Smooth muscle cell (in vitro differentiated cells): ENCODE measurements around the gene BLID. TPM values are rescaled to one million over a fixed set of nuclear protein-coding genes. Genes with fewer than 3 reads are reported as not detected.

ENCODE experiments used
- DNase-seq: peaks from one replicate; lab custom pipeline; 2025; ENCODE audit not compliant: unreplicated experiment; lab: John Stamatoyannopoulos, UW
- H2AFZ ChIP-seq: fragments of 200-600 bp; sonication (generic); 2 replicates; pipeline ENCODE4 v1.6.0; 2016; ENCODE audit warnings: antibody characterized with exemption, low read depth, mild to moderate bottlenecking
- H3F3A ChIP-seq: fragments of 200-600 bp; sonication (generic); 2 replicates; pipeline ENCODE4 v1.6.0; 2017; ENCODE audit warnings: antibody characterized with exemption, low read depth
- H3K27ac ChIP-seq: fragments of 200-600 bp; sonication (generic); 2 replicates; pipeline ENCODE4 v1.5.1; 2016; ENCODE audit warnings: low read depth, mild to moderate bottlenecking
- H3K27me3 ChIP-seq: fragments of 200-600 bp; sonication (generic); 2 replicates; pipeline ENCODE4 v1.6.1; 2016; ENCODE audit warnings: low read depth, mild to moderate bottlenecking
- H3K36me3 ChIP-seq: fragments of 200-600 bp; sonication (generic); 2 replicates; pipeline ENCODE4 v1.5.1; 2016; ENCODE audit warnings: low read depth
- H3K4me1 ChIP-seq: fragments of 200-600 bp; sonication (generic); 2 replicates; pipeline ENCODE4 v1.5.1; 2016; ENCODE audit warnings: low read depth
- H3K4me2 ChIP-seq: fragments of 200-600 bp; sonication (generic); 2 replicates; pipeline ENCODE4 v1.6.0; 2016; ENCODE audit warnings: mild to moderate bottlenecking
- H3K4me3 ChIP-seq: fragments of 200-600 bp; sonication (generic); 2 replicates; pipeline ENCODE4 v1.5.1; 2016; ENCODE audit warnings: mild to moderate bottlenecking
- H3K79me2 ChIP-seq: fragments of 200-600 bp; sonication (generic); 2 replicates; pipeline ENCODE4 v1.6.0; 2016; ENCODE audit warnings: low read depth, mild to moderate bottlenecking
- H3K9ac ChIP-seq: fragments of 200-600 bp; sonication (generic); 2 replicates; pipeline ENCODE4 v1.6.0; 2016; ENCODE audit warnings: low read depth
- H3K9me3 ChIP-seq: fragments of 200-600 bp; sonication (generic); replicated peaks from 2 replicates; pipeline ENCODE4 v1.5.1; 2016; ENCODE audit warnings: low read depth
- H4K20me1 ChIP-seq: fragments of 200-600 bp; sonication (generic); 2 replicates; pipeline ENCODE4 v1.6.0; 2016; ENCODE audit warnings: low read depth
- CTCF ChIP-seq: fragments of 200-600 bp; sonication (generic); IDR thresholded peaks from 2 replicates; pipeline ENCODE4 v1.5.1; 2017; ENCODE audit warnings: borderline replicate concordance, mild to moderate bottlenecking, antibody characterized with exemption; ENCODE audit not compliant: insufficient read depth, poor library complexity, severe bottlenecking
- WGBS: methylation state at CpG from one replicate; pipeline ENCODE4 v1.1.7; 2016; ENCODE audit warnings: low lambda C conversion rate; 5-methylcytosine and 5-hydroxymethylcytosine counted together
- polyA plus RNA-seq: library from polyadenylated mRNA; unstranded; fragments of >200 nt; fragmentation: Nextera tagmentation; extraction: Ambion mirVana; gene quantifications from 2 replicates; pipeline ENCODE4 v1.2.1, GENCODE V29; 2016
- total RNA-seq: library from RNA; depleted of rRNA; stranded (reverse); fragments of >200 nt; gene quantifications from 2 replicates; pipeline ENCODE4 v1.2.3, GENCODE V29; 2014

The BLID gene
- total and polyA plus RNA-seq, 2 experiments from 2014 or later, result 0.18 to 4.7 TPM

GRCh38 chr11:122105044-122105758 is 10.8 kb downstream of the BLID start:
- no peak overlapping the region for H2AFZ ChIP-seq
- H3K9me3 ChIP-seq, result no peaks in the 10 kb centered on the region
- H4K20me1 ChIP-seq, result no peaks in the 10 kb centered on the region
- DNase-seq, result no peak
- peaks cover 20% of the 10 kb centered on the region for H3K4me1 ChIP-seq
- no peak for TF ChIP-seq CTCF
- H3K27me3 ChIP-seq, result no peaks in the 10 kb centered on the region
- peak overlapping the region; percentile 94 for H3K27ac ChIP-seq
- H3K4me3 ChIP-seq, result no peak overlapping the region
- H3K79me2 ChIP-seq, result peaks cover 74% of the 10 kb centered on the region
- WGBS, result 70% methylated on average over 8 of the region's 8 CpGs
- H3K4me2 ChIP-seq, result peak overlapping the region; percentile 57
- H3F3A ChIP-seq, result peaks cover 5% of the 10 kb centered on the region
- no peak overlapping the region for H3K9ac ChIP-seq
- H3K36me3 ChIP-seq, result no peaks in the 10 kb centered on the region

- no peaks in the 10 kb centered on the region for H3K27me3 ChIP-seq
- H3K79me2 ChIP-seq, result peaks cover 83% of the 10 kb centered on the region
- no peak overlapping the region for H3K9ac ChIP-seq
- H3K9me3 ChIP-seq, result no peaks in the 10 kb centered on the region
- no peak for DNase-seq
- peak overlapping the region; percentile 94 for H3K27ac ChIP-seq
- H3K4me1 ChIP-seq, result peaks cover 20% of the 10 kb centered on the region
- H4K20me1 ChIP-seq, result no peaks in the 10 kb centered on the region
- 77% methylated on average over 1 of the region's 1 CpG for whole genome bisulfite sequencing
- no peaks in the 10 kb centered on the region for H3K36me3 ChIP-seq
- no peak overlapping the region for H2AFZ ChIP-seq
- H3K4me2 ChIP-seq, result peak overlapping the region; percentile 57
- H3K4me3 ChIP-seq, result no peak overlapping the region
- TF ChIP-seq CTCF, result no peak
- H3F3A ChIP-seq, result peaks cover 5% of the 10 kb centered on the region
Observed at GRCh38 chr11:122104341-122104740, 11.7 kb downstream of the BLID start.

- Histone ChIP-seq H3F3A (peaks cover 5% of the 10 kb centered on the region), H3K4me2 (no peak overlapping the region), H3K9me3 (no peaks in the 10 kb centered on the region), H3K27ac (peak overlapping the region; percentile 94), H3K36me3 (no peaks in the 10 kb centered on the region), H2AFZ (no peak overlapping the region), H3K27me3 (no peaks in the 10 kb centered on the region), H4K20me1 (no peaks in the 10 kb centered on the region), H3K9ac (no peak overlapping the region), H3K4me3 (no peak overlapping the region), H3K4me1 (peaks cover 20% of the 10 kb centered on the region), H3K79me2 (peaks cover 86% of the 10 kb centered on the region)
- no peak for TF ChIP-seq CTCF
- 91% methylated on average over 4 of the region's 4 CpGs for WGBS
- DNase-seq, result no peak
Observed at GRCh38 chr11:122103726-122104125, 12.3 kb downstream of the BLID start.

GRCh38 chr11:122103321-122103720 is 12.7 kb downstream of the BLID start:
- WGBS, result 85% methylated on average over 6 of the region's 6 CpGs
- H3K4me2 ChIP-seq, result peak overlapping the region; percentile 87

More at GRCh38 chr11:122103321-122103720, 12.7 kb downstream of the BLID start:
- H3K9me3 ChIP-seq, result no peaks in the 10 kb centered on the region
- H3K27me3 ChIP-seq, result no peaks in the 10 kb centered on the region
- no peak overlapping the region for H3K4me3 ChIP-seq
- H3K36me3 ChIP-seq, result no peaks in the 10 kb centered on the region
- H2AFZ ChIP-seq, result no peak overlapping the region
- peak overlapping the region; percentile 37 for H3K9ac ChIP-seq
- H3F3A ChIP-seq, result peaks cover 9% of the 10 kb centered on the region
- no peaks in the 10 kb centered on the region for H4K20me1 ChIP-seq
- H3K4me1 ChIP-seq, result peaks cover 20% of the 10 kb centered on the region
- no peak for TF ChIP-seq CTCF
- peak overlapping the region; percentile 94 for H3K27ac ChIP-seq
- H3K79me2 ChIP-seq, result peaks cover 86% of the 10 kb centered on the region
- DNase-seq, result no peak
